Right atrium auricular region (tissue), 2 donors: Measurements from ENCODE around the gene ADIRF. TPM values are rescaled to one million over a fixed set of nuclear protein-coding genes. Genes with fewer than 3 reads are reported as not detected.
"Not testable (repeated sequence)": the region's sequence is repeated elsewhere in the genome, so short reads cannot be mapped to it uniquely, and the experiment has no call there.

Source experiments
- DNase-seq: peaks from one replicate; pipeline ENCODE4 v3.0.0-alpha.2; 2019; ENCODE audit warnings: low spot score
- H3K27ac ChIP-seq, 2 donors: fragments of 200-600 bp; sonication (generic); 1 replicate in 1 of 2; 2 replicates in 1 of 2; pipeline ENCODE4 v1.5.1; 2016 to 2019
- H3K27me3 ChIP-seq, 2 donors: fragments of 200-600 bp; sonication (generic); one replicate each; pipeline versions ENCODE4 v1.5.1 to v1.6.0; 2017 to 2019
- H3K36me3 ChIP-seq: fragments of 200-600 bp; sonication (generic); one replicate; pipeline ENCODE4 v1.5.1; 2016
- H3K4me1 ChIP-seq, 2 donors: fragments of 200-600 bp; sonication (generic); one replicate each; pipeline versions ENCODE4 v1.5.1 to v1.6.0; 2017 to 2019
- H3K4me3 ChIP-seq, 2 donors: fragments of 200-600 bp; sonication (generic); 1 replicate in 1 of 2; 2 replicates in 1 of 2; pipeline ENCODE4 v1.5.1; 2017 to 2019; ENCODE audit warnings: mild to moderate bottlenecking in 1 of 2, moderate library complexity in 1 of 2
- H3K9me3 ChIP-seq, 2 donors: fragments of 200-600 bp; sonication (generic); one replicate each; pipeline ENCODE4 v1.5.1; 2019
- total RNA-seq, 2 donors: library from RNA; depleted of rRNA; stranded (reverse); fragments of >200 nt; gene quantifications; one replicate each; pipeline ENCODE4 v1.1.0, GENCODE V29; 2016
- TF ChIP-seq, protein P1 (sequence below), 2 donors: fragments of 200-600 bp; sonication (generic); IDR thresholded peaks; one replicate each; pipeline ENCODE4 v1.5.1; 2019; ENCODE audit warnings: antibody characterized with exemption in 2 of 2

ADIRF gene
- total RNA-seq, 2 donors from 2014 or later: 67.8 to 195 TPM

DNA sequence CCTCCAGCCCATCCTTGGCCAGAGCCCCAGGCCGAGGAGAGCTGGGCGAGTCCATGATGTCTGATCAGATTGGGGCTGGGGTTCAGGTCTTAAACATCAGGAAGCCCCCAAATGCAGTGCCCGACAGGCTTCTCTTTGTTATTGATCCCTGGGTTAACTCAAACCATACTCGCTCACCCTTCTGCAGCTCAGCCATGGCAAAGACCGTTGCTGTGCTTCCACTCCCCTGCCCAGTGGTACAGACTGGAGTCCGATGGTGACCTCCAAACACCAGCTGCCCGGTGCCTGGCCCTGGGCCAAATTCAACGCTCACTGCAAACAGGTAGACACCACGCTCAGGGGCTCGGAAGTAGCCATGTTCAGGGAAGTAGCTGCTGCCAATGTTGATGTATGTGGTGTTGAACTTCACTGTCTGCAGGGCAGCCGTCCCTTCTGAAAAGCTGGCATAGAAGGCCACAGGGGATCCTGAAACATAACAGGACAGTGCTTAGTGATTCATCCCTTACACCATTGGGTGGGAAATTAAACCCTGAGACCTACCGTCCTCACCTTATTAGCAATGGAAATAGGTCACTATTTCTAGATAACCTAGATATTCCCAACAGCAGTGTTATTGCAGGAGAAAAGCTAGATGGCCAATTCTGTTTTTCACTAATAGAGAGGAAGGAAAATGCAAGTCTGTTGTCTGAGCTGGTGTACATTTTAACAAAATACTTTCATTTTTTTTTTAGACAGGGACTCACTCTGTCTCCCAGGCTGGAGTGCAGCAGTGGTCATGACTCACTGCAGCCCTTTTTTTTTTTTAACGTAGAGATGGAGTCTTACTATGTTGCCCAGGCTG lies 31.4 kb upstream of the ADIRF start:
- Histone ChIP-seq H3K9me3 (no peaks in the 10 kb centered on the region), H3K36me3 (peaks cover 14% of the 10 kb centered on the region), H3K27me3 (no peaks in the 10 kb centered on the region), H3K27ac (no peak overlapping the region), H3K4me3 (no peak overlapping the region), H3K4me1 (peaks cover 0 to 10% of the 10 kb centered on the region in 2 donors)
- peak; percentile 57 for DNase-seq
- TF ChIP-seq, protein P1, sequence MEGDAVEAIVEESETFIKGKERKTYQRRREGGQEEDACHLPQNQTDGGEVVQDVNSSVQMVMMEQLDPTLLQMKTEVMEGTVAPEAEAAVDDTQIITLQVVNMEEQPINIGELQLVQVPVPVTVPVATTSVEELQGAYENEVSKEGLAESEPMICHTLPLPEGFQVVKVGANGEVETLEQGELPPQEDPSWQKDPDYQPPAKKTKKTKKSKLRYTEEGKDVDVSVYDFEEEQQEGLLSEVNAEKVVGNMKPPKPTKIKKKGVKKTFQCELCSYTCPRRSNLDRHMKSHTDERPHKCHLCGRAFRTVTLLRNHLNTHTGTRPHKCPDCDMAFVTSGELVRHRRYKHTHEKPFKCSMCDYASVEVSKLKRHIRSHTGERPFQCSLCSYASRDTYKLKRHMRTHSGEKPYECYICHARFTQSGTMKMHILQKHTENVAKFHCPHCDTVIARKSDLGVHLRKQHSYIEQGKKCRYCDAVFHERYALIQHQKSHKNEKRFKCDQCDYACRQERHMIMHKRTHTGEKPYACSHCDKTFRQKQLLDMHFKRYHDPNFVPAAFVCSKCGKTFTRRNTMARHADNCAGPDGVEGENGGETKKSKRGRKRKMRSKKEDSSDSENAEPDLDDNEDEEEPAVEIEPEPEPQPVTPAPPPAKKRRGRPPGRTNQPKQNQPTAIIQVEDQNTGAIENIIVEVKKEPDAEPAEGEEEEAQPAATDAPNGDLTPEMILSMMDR (IDR thresholded peaks at IDR 0.05): no peak

DNA sequence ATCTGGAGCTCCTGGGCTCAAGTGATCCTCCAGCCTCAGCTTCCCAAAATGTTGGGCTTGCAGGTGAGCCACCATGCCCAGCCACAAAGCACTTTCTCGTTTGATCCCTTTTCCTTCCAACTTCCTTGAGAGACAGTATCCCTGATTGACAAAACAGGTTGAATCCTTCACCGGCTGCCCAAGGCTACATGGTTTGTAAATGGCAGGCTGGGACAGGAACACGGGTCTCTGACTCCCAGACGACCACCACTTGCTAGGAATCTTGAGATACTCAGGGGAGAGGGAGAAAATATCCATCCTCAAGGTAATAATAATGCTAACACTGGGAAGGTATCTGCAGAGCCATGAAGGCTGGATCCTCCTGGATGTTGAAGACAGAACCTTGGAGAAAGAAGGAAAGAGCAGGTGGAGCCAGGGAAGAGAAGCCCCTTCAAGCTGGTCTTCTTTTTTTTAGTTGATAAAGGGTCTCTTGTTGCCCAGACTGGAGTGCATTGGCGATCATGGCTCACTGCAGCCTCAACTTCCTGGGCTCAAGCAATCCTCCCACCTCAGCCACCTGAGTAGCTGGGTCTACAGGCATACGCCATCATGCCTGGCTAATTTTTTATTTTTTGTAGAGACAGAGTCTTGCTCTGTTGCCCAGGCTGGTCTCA lies 30.7 kb upstream of the ADIRF start:
- Histone ChIP-seq H3K36me3 (peaks cover 10% of the 10 kb centered on the region), H3K9me3 (no peaks in the 10 kb centered on the region), H3K27ac (no peak overlapping the region), H3K4me1 (peaks cover 0 to 16% of the 10 kb centered on the region in 2 donors), H3K27me3 (no peaks in the 10 kb centered on the region), H3K4me3 (no peak overlapping the region)
- peak; percentile 52 for DNase-seq
- TF ChIP-seq, protein P1 (IDR thresholded peaks at IDR 0.05): no peak

DNA sequence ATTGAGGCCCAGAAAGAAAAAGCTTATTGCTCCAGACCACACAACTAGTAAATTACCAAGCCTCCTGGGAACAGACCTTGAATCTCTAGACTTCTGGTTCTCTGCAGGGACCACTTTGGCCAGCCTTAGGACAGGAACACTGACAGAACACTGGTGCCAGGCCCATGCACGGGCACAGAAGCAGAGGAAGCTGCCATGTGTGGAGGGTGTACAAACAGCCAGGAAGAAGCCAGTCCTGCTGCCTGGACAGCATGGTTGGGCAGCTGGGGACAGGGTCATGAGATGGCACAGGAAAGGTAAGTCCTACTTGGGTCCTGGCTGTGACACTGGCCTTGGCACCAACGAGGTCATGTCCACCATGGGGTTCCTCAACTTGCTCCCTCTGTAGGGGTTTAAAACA lies 30.0 kb upstream of the ADIRF start:
- Histone ChIP-seq H3K4me3 (no peak overlapping the region), H3K4me1 (peaks cover 0 to 18% of the 10 kb centered on the region in 2 donors), H3K9me3 (no peaks in the 10 kb centered on the region), H3K27me3 (no peaks in the 10 kb centered on the region), H3K27ac (no peak overlapping the region), H3K36me3 (peaks cover 8% of the 10 kb centered on the region)
- peak; percentile 56 for DNase-seq
- TF ChIP-seq, protein P1 (IDR thresholded peaks at IDR 0.05): no peak

DNA sequence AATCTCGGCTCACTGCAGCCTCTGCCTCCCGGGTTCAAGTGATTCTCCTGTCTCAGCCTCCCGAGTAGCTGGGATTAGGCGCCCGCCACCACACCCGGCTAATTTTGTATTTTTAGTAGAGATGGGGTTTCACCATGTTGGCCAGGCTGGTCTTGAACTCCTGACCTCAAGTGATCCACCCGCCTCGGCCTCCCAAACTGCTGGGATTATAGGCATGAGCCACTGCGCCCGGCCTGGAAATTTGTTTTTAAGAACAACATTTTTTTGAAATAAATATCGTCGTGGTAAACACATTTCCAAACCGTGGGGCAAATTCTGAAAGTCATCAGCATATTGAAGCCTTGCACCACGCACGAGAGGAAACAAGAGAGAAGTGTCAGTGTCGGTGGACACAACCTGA lies 28.2 kb upstream of the ADIRF start:
- H3K4me3 ChIP-seq, H3K9me3 ChIP-seq, H3K27me3 ChIP-seq, H3K36me3 ChIP-seq, H3K27ac ChIP-seq: not testable (repeated sequence)
- DNase-seq: peak; percentile 57
- peaks cover 0 to 28% of the 10 kb centered on the region in 2 donors for H3K4me1 ChIP-seq

DNA sequence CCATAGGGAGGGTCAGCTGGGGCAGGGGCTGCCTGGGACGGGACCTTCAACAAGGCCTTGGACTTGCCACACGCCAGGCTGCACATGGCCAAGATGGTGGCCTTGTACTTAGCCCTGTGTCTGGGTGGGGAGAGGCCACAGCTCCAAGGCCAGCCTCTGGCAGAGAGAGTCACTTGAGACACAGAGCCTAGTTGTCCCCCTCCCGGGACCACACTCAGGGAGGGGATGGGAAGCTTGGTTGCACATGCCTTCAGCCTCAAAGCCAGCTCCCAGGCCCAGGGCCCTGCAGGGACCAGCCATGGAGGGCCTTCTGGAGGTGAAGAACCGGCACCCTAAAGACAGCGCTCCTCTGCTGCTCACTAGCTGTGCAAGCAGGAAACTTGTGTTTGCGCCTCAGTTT lies 27.6 kb upstream of the ADIRF start:
- TF ChIP-seq, protein P1 (IDR thresholded peaks at IDR 0.05): no peak
- Histone ChIP-seq H3K36me3 (peaks cover 8% of the 10 kb centered on the region), H3K4me1 (peaks cover 0 to 34% of the 10 kb centered on the region in 2 donors), H3K27me3 (no peaks in the 10 kb centered on the region), H3K9me3 (no peaks in the 10 kb centered on the region), H3K27ac (no peak overlapping the region), H3K4me3 (no peak overlapping the region)
- DNase-seq: peak; percentile 55

DNA sequence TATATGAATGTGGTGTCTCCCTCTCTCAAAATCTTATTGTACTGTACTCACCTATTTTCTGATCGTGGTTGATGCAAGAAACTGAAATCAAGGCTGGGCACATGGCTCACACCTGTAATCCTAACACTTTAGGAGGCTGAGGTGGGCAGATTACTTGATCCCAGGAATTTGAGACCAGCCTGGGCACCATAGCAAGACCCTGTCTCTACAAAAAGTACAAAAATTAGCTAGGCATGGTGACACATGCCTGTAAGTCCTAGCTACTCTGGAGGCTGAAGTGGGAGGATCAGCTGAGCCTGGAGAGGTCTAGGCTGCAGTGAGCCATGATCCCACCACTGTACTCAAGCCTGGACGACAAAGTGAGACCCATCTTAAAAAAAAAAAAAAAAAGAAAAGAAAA lies 26.9 kb upstream of the ADIRF start:
- Histone ChIP-seq H3K4me1 (peaks cover 0 to 42% of the 10 kb centered on the region in 2 donors), H3K9me3 (no peaks in the 10 kb centered on the region), H3K27ac (no peak overlapping the region), H3K27me3 (no peaks in the 10 kb centered on the region), H3K36me3 (peaks cover 4% of the 10 kb centered on the region), H3K4me3 (no peak overlapping the region)
- TF ChIP-seq, protein P1 (IDR thresholded peaks at IDR 0.05): no peak
- peak; percentile 44 for DNase-seq
